GM19035 (cell line): Measurements from ENCODE around the gene GRID1.

Experiments used
- ATAC-seq: cut with Tn5 transposase; IDR thresholded peaks from one replicate; pipeline ENCODE4 v1.9.1; 2021; ENCODE audit not compliant: unreplicated experiment

Gene GRID1

GRCh38 chr10:85791818-85792532, 574.6 kb downstream of the GRID1 start:
- no peak for ATAC-seq

- no peak for ATAC-seq
These were observed 576.4 kb downstream of the GRID1 start for GRCh38 chr10:85789982-85790789.

- ATAC-seq = no peak
These were observed 577.5 kb downstream of the GRID1 start for GRCh38 chr10:85789125-85789524.

GRCh38 chr10:85788570-85788969, 578.0 kb downstream of the GRID1 start:
- ATAC-seq = no peak

GRCh38 chr10:85787881-85788280, 578.7 kb downstream of the GRID1 start:
- no peak for ATAC-seq

GRCh38 chr10:85787393-85787792, 579.2 kb downstream of the GRID1 start:
- no peak for ATAC-seq

- no peak for ATAC-seq
These were observed 580.1 kb downstream of the GRID1 start for GRCh38 chr10:85786401-85786899.

GRCh38 chr10:85784792-85785191, 581.8 kb downstream of the GRID1 start:
- ATAC-seq = no peak

GRCh38 chr10:85781404-85781803, 585.2 kb downstream of the GRID1 start:
- ATAC-seq = no peak

GRCh38 chr10:85778074-85778473, 588.5 kb downstream of the GRID1 start:
- no peak for ATAC-seq

GRCh38 chr10:85767891-85768290, 598.7 kb downstream of the GRID1 start:
- ATAC-seq = no peak

GRCh38 chr10:85764108-85764507, 602.5 kb downstream of the GRID1 start:
- no peak for ATAC-seq

GRCh38 chr10:85761906-85762445, 604.6 kb downstream of the GRID1 start:
- ATAC-seq = no peak

GRCh38 chr10:85741626-85742300, 624.8 kb downstream of the GRID1 start:
- peak; percentile 93 for ATAC-seq

GRCh38 chr10:85735997-85736396, 630.6 kb downstream of the GRID1 start:
- ATAC-seq = no peak

GRCh38 chr10:85734791-85735190, 631.8 kb downstream of the GRID1 start:
- no peak for ATAC-seq

- no peak for ATAC-seq
These were observed 642.4 kb downstream of the GRID1 start for GRCh38 chr10:85724215-85724614.

- ATAC-seq = no peak
These were observed 645.5 kb downstream of the GRID1 start for GRCh38 chr10:85720931-85721590.

GRCh38 chr10:85719408-85719807, 647.2 kb downstream of the GRID1 start:
- ATAC-seq = no peak

- ATAC-seq = no peak
These were observed 652.7 kb downstream of the GRID1 start for GRCh38 chr10:85713885-85714284.

GRCh38 chr10:85702768-85703167, 663.8 kb downstream of the GRID1 start:
- ATAC-seq = no peak
